Astrocyte of the cerebellum (primary cell): Measurements from ENCODE around the gene TMEM51.

Experiments used
- DNase-seq: peaks from one replicate; pipeline ENCODE4 v3.0.0-alpha.2; 2011; ENCODE audit warnings: low read depth
- H3K4me3 ChIP-seq: 2 replicates; pipeline ENCODE4 v1.5.1; 2011; ENCODE audit warnings: mild to moderate bottlenecking, low read depth, low read length, moderate library complexity
- in situ Hi-C: cut with HindIII; loops from 2 replicates; pipeline ENCODE4 v1.10.0; 2017; ENCODE audit warnings: low sequenced_read_pairs
- TF ChIP-seq, protein P1 (sequence below): IDR thresholded peaks from 2 replicates; pipeline ENCODE4 v1.5.1; 2012; ENCODE audit warnings: low read length, low read depth, moderate library complexity, mild to moderate bottlenecking; ENCODE audit errors: missing control alignments

TMEM51 gene

GRCh38 chr1:15191267-15191666 lies 37.7 kb downstream of the TMEM51 start:
- TF ChIP-seq, protein P1, sequence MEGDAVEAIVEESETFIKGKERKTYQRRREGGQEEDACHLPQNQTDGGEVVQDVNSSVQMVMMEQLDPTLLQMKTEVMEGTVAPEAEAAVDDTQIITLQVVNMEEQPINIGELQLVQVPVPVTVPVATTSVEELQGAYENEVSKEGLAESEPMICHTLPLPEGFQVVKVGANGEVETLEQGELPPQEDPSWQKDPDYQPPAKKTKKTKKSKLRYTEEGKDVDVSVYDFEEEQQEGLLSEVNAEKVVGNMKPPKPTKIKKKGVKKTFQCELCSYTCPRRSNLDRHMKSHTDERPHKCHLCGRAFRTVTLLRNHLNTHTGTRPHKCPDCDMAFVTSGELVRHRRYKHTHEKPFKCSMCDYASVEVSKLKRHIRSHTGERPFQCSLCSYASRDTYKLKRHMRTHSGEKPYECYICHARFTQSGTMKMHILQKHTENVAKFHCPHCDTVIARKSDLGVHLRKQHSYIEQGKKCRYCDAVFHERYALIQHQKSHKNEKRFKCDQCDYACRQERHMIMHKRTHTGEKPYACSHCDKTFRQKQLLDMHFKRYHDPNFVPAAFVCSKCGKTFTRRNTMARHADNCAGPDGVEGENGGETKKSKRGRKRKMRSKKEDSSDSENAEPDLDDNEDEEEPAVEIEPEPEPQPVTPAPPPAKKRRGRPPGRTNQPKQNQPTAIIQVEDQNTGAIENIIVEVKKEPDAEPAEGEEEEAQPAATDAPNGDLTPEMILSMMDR = no peak
- in situ Hi-C loops = no loop called here

DNA sequence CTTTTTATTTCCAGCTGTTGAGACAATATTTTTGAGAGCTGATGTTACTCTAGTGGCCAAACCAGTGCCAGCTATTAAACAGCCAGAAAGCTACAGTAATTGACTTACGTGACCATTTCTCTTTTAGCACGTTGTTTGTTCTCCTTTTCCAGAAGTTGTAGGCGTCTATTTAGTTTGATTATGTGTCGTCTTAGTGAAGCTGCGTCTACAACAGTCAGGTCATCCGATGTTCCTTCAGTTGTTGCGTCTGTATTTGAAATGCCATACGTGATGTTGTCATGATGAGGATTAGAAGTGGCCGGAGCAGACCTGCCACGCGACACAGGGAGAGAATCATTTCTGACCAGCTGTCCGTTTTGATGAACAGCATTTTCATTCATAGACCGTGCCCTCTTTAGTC lies 38.2 kb downstream of the TMEM51 start:
- TF ChIP-seq, protein P1 = no peak
- DNase-seq = no peak
- in situ Hi-C loops = no loop called here
- H3K4me3 ChIP-seq = no peak overlapping the region

More at GRCh38 chr1:15191267-15191666, 37.7 kb downstream of the TMEM51 start:
- H3K4me3 ChIP-seq = no peak overlapping the region
- no peak for DNase-seq

DNA sequence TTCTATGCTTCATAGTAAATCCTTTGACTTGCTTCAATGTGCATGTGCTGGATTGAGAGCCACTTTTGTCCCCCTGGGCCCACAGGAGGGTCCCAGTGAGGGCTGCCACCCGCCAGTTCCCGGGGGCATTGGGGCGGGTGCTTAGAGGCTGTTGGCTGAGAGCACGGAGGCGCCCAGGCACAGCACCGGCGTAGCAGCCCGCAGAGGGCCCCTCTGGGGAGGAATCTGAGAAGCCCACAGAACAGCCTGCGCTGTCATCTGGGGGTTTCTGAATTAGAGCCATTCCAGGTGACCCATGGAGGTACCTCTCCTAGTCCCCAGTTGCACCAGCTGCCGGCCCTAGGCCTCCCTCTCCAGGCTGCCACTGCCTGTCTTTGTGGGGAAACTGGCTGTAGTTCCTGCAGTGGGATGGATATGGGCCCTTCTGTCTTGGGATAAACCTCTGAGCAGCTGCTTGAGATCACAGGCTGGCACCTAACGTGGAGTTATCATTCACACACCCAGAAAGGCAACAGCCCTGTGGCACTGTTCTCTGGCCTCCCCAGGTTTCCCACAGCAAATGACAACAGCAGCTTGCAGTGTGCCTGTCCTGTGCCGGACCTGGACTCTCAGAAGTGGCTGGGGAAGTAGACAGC lies 39.5 kb downstream of the TMEM51 start:
- TF ChIP-seq, protein P1 = no peak
- no peak overlapping the region for H3K4me3 ChIP-seq
- in situ Hi-C loops = no loop called here
- DNase-seq = no peak

- TF ChIP-seq, protein P1 = no peak
- H3K4me3 ChIP-seq = no peak overlapping the region
- in situ Hi-C loops = no loop called here
- DNase-seq = no peak
Observed at GRCh38 chr1:15195420-15196052, 42.0 kb downstream of the TMEM51 start.

DNA sequence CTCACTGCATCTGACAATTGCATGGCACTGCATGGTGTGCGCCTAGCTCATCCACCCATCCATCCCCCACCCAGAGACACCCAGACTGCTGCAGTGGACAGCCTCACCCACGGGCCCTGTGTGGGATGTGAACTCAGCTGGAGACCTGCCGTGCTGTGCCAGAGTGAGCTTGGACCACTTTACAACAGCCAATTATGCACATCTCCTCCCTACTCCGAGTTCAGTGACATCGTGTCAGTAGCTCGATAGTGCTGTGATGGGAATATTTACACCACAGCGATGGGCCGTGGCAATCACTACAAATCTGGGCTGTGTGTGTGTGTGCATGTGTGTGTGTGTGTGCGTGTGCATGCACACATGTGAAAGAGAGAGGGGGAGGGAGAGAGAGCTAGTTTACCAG lies 42.5 kb downstream of the TMEM51 start:
- H3K4me3 ChIP-seq = no peak overlapping the region
- DNase-seq = no peak
- TF ChIP-seq, protein P1 = no peak
- in situ Hi-C loops = no loop called here

GRCh38 chr1:15196807-15197530 lies 43.4 kb downstream of the TMEM51 start:
- DNase-seq = no peak
- TF ChIP-seq, protein P1 = no peak
- in situ Hi-C loops = no loop called here
- no peak overlapping the region for H3K4me3 ChIP-seq
